Measurements from ENCODE around the gene MYG1. TPM values are rescaled to one million over a fixed set of nuclear protein-coding genes. Genes with fewer than 3 reads are reported as not detected.

The MYG1 gene
- total and polyA plus RNA-seq, 5 experiments from 2014 or later: 48.3 to 81.2 (median 64.4) TPM

GRCh38 chr12:53267306-53267998 is 32.0 kb upstream of the MYG1 start:
- DNase-seq (peak in 1 of 10 donors; percentile 14), ATAC-seq (peak; percentile 32 to 51)
- peak overlapping the region; percentile 88 to 96 (median 94) for H3K27ac Mint-ChIP-seq
- peaks cover 12 to 22% (median 20%) of the 10 kb centered on the region in 4 donors for H3K4me1 Mint-ChIP-seq
- H3K36me3 Mint-ChIP-seq: no peaks in the 10 kb centered on the region
- peak overlapping the region; percentile 92 to 100 (median 96) for H3K4me3 Mint-ChIP-seq
- peaks cover 0 to 4% (median 0%) of the 10 kb centered on the region in 5 donors for H3K27me3 Mint-ChIP-seq
- H3K9me3 Mint-ChIP-seq: no peaks in the 10 kb centered on the region
- POLR2A ChIA-PET: interaction anchor here (0.6 to 6.0 kb wide), 17 partner anchors 8 to 220 kb away, joined by 3 to 53 read pairs (median 6); partner anchors contain the start of genes AAAS, CSAD, ITGB7 and MYG1

DNA sequence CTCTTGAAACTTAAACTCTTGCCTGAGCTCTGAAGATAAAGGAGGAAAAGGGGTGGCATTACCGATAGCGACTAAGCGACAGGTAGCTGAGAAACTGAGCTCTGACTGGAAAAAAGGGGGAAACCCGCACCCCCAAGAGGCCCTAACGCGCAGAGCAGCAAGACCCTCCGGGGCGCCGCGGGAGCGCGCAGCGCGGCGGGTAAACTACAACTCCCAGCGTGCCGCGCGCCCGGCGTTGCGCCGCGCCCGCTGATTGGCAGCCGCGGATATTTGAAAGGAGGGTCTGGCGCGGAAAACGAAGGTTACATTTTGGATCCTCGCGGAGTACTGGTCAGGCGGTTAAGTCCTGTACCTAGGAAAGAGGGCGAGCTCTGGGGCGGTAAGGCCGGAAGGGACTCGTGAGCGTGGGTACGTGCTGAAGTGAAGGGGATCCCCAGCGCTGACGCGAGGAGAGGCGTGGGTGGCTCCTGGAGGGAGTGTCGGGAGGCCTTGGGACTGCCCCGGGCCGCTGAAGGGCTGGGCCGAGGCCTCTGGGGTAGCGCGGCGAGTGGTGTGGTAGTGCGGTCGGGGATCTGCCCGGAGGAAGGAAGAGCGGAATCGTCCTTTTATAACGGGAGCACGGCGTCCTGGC is 31.4 kb upstream of the MYG1 start, which contains the start of gene ESPL1:
TSS of gene ESPL1 (plus strand) at position 301 of the 631 bp plus-strand sequence. CDS start 468 bp downstream, outside the sequence.
- H3K4me1 Mint-ChIP-seq: peaks cover 12 to 22% (median 20%) of the 10 kb centered on the region in 4 donors

GRCh38 chr12:53268630-53269562 is 30.6 kb upstream of the MYG1 start:
- peak overlapping the region; percentile 88 to 96 (median 94) for H3K27ac Mint-ChIP-seq

More for the DNA sequence above, 31.4 kb upstream of the MYG1 start, which contains the start of gene ESPL1:
- Mint-ChIP-seq H3K27me3 (peaks cover 0 to 4% (median 0%) of the 10 kb centered on the region in 5 donors), H3K9me3 (no peaks in the 10 kb centered on the region), H3K36me3 (no peaks in the 10 kb centered on the region), H3K27ac (peak within 1 kb of the TSS; percentile 88 to 96 (median 94)), H3K4me3 (peak within 1 kb of the TSS; percentile 92 to 100 (median 96))
- POLR2A ChIA-PET: interaction anchor here (0.8 to 6.0 kb wide), 16 partner anchors 9 to 112 kb away, joined by 3 to 53 read pairs (median 6); partner anchors contain the start of genes AAAS, CSAD, ITGB7 and MYG1
- peak; percentile 90 to 95 for ATAC-seq
- peak; percentile 77 to 91 (median 85) for DNase-seq

DNA sequence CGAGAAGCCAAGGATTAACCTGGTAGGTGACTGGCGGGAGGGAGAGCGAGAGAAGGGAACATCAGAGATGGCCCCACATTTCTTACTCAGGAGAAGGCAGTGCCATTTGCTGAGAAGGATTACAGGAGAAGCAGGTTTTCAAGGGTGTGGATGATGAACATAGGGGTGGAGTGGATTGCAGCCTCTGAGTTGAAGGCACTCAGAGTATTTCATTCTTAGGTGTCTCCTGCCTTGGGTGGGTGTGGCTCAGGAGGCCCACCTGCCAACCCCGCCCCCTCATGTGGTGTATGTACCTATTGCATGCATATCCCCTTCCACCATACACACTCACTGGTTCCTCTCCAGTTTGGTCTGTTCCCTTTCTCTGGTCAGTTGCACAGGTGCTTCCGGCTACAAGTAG is 25.1 kb upstream of the MYG1 start:
- Mint-ChIP-seq H3K4me3 (no peak overlapping the region), H3K36me3 (no peaks in the 10 kb centered on the region), H3K27me3 (peaks cover 0 to 4% (median 0%) of the 10 kb centered on the region in 5 donors), H3K9me3 (no peaks in the 10 kb centered on the region), H3K27ac (peak overlapping the region in 1 of 10 donors; percentile 4), H3K4me1 (no peaks in the 10 kb centered on the region)
- POLR2A ChIA-PET: no interaction called here
- ATAC-seq (no peak), DNase-seq (no peak)

More at GRCh38 chr12:53268630-53269562, 30.6 kb upstream of the MYG1 start:
- peaks cover 0 to 4% (median 0%) of the 10 kb centered on the region in 5 donors for H3K27me3 Mint-ChIP-seq
- H3K36me3 Mint-ChIP-seq: no peaks in the 10 kb centered on the region
- H3K9me3 Mint-ChIP-seq: no peaks in the 10 kb centered on the region
- DNase-seq: no peak
- POLR2A ChIA-PET: interaction anchor here (0.8 to 6.0 kb wide), 14 partner anchors 10 to 111 kb away, joined by 3 to 53 read pairs (median 7); partner anchors contain the start of genes CSAD, ITGB7, PFDN5 and SP1
- ATAC-seq: no peak
- peak overlapping the region; percentile 92 to 100 (median 96) for H3K4me3 Mint-ChIP-seq
- H3K4me1 Mint-ChIP-seq: peaks cover 12 to 22% (median 20%) of the 10 kb centered on the region in 4 donors

DNA sequence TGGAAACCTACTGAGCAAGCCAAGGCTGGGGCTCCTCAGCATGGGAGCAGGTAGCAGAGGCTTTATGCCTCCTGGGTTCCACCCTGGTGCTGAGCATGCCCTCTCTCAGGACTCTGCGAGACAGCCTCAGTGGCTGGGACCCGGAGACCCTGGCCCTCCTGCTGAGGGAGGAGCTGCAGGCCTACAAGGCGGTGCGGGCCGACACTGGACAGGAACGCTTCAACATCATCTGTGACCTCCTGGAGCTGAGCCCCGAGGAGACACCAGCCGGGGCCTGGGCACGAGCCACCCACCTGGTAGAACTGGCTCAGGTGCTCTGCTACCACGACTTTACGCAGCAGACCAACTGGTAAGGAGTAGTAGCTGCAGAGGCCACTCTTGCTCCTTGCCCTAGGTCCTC is 23.0 kb upstream of the MYG1 start:
- ATAC-seq (no peak), DNase-seq (no peak)
- Mint-ChIP-seq H3K27me3 (peaks cover 0 to 4% (median 0%) of the 10 kb centered on the region in 5 donors), H3K27ac (no peak overlapping the region), H3K4me3 (no peak overlapping the region), H3K4me1 (no peaks in the 10 kb centered on the region), H3K36me3 (no peaks in the 10 kb centered on the region), H3K9me3 (no peaks in the 10 kb centered on the region)
- POLR2A ChIA-PET: no interaction called here

- Mint-ChIP-seq H3K36me3 (no peaks in the 10 kb centered on the region), H3K4me3 (no peak overlapping the region), H3K9me3 (no peaks in the 10 kb centered on the region), H3K27ac (no peak overlapping the region), H3K27me3 (no peaks in the 10 kb centered on the region), H3K4me1 (no peaks in the 10 kb centered on the region)
- DNase-seq: no peak
- ATAC-seq: no peak
- POLR2A ChIA-PET: interaction anchor here (2.2 kb wide), 1 partner anchor 10 kb away, joined by 14 read pairs; the partner anchor contains the start of gene ESPL1
These were observed 21.5 kb upstream of the MYG1 start for GRCh38 chr12:53277981-53278380.

DNA sequence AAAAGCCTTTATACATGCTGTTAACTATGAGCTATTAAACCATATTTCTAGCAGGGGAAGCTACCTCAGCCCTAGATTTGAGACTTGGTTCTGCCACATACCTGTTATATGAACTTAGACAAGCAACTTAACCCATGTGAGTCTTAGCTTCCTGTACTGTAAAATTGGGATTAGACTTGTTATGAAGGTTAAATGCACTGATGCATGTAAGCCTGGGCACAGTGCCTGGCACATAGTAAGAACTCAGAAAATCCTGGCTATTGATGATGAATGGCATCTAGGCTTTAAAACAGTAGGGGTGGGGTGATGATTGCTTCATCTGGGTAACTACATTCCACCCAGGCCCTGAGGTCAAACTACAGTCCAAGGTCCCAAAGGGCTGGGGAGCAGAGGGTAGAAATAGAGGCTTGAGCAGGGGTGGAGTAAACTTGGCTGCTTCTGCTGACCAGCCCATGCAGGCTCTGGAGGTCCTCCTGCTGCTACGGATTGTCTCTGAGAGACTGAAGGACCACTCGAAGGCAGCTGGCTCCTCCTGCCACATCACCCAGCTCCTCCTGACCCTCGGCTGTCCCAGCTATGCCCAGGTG is 20.1 kb upstream of the MYG1 start:
- H3K4me1 Mint-ChIP-seq: no peaks in the 10 kb centered on the region
- no peaks in the 10 kb centered on the region for H3K9me3 Mint-ChIP-seq
- H3K36me3 Mint-ChIP-seq: no peaks in the 10 kb centered on the region
- H3K27me3 Mint-ChIP-seq: no peaks in the 10 kb centered on the region
- ATAC-seq: no peak
- no peak overlapping the region for H3K27ac Mint-ChIP-seq
- no peak overlapping the region for H3K4me3 Mint-ChIP-seq
- POLR2A ChIA-PET: interaction anchor here (2.2 kb wide), 1 partner anchor 11 kb away, joined by 14 read pairs; the partner anchor contains the start of gene ESPL1
- DNase-seq: no peak

DNA sequence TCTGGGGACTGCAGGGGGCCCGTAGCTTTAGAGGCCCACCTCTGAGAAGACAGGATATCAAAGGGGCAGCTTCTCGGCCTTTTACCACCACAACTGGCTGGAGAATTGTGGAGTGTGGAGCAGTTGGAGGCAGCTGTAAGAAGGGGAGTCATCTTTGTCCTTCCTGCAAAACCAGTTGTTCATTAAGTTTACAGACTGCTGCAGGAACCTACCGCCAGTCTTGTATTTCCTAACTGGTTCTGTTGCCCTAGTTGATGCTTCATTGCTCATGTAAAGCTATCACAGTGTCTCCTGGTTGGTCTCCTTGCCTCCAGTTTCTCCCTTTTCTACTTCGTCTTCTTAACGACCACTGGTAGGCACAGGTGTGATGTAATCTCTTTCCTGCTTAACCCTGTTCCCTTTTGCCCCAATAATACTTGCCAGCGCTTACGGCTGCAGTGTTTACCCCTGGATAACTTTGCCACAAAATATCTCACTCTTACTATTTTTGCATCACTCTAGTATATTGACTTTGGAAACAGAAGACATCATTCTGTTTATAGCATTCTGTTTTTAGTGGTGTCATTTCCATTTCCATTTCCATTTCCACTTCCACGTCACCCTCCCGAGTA is 19.5 kb upstream of the MYG1 start:
- Mint-ChIP-seq H3K4me1 (no peaks in the 10 kb centered on the region), H3K27ac (peak overlapping the region in 3 of 10 donors; percentile 19 to 67 (median 60)), H3K4me3 (no peak overlapping the region), H3K9me3 (no peaks in the 10 kb centered on the region), H3K36me3 (no peaks in the 10 kb centered on the region), H3K27me3 (no peaks in the 10 kb centered on the region)
- ATAC-seq: no peak
- no peak for DNase-seq
- POLR2A ChIA-PET: no interaction called here

GRCh38 chr12:53286448-53286847 is 13.0 kb upstream of the MYG1 start:
- no peak for ATAC-seq
- no peaks in the 10 kb centered on the region for H3K36me3 Mint-ChIP-seq
- no peaks in the 10 kb centered on the region for H3K27me3 Mint-ChIP-seq
- no peak overlapping the region for H3K27ac Mint-ChIP-seq
- peak in 1 of 10 donors; percentile 13 for DNase-seq
- H3K4me1 Mint-ChIP-seq: peaks cover 4 to 8% (median 5%) of the 10 kb centered on the region in 4 donors
- no peaks in the 10 kb centered on the region for H3K9me3 Mint-ChIP-seq
- POLR2A ChIA-PET: interaction anchor here (0.6 to 1.2 kb wide), 3 partner anchors 73 to 127 kb away, joined by 3 read pairs; no protein-coding TSS in a partner anchor
- no peak overlapping the region for H3K4me3 Mint-ChIP-seq

- POLR2A ChIA-PET: interaction anchor here (0.6 to 1.2 kb wide), 5 partner anchors 74 to 181 kb away, joined by 3 to 8 read pairs (median 4); partner anchors contain the start of genes CSAD and ZNF740
- H3K4me3 Mint-ChIP-seq: no peak overlapping the region
- peaks cover 4 to 8% (median 5%) of the 10 kb centered on the region in 4 donors for H3K4me1 Mint-ChIP-seq
- H3K27ac Mint-ChIP-seq: peak overlapping the region in 5 of 10 donors; percentile 0 to 61 (median 20)
- no peaks in the 10 kb centered on the region for H3K27me3 Mint-ChIP-seq
- H3K9me3 Mint-ChIP-seq: no peaks in the 10 kb centered on the region
- ATAC-seq (peak; percentile 99 to 100), DNase-seq (peak; percentile 57 to 87 (median 68))
- no peaks in the 10 kb centered on the region for H3K36me3 Mint-ChIP-seq
These were observed 11.7 kb upstream of the MYG1 start for GRCh38 chr12:53287741-53288216.

- POLR2A ChIA-PET: interaction anchor here (0.6 to 1.2 kb wide), 4 partner anchors 75 to 181 kb away, joined by 3 to 8 read pairs (median 4); no protein-coding TSS in a partner anchor
- no peak overlapping the region for H3K4me3 Mint-ChIP-seq
- H3K4me1 Mint-ChIP-seq: peaks cover 4 to 8% (median 5%) of the 10 kb centered on the region in 4 donors
- DNase-seq: peak in 1 of 10 donors; percentile 16
- peak overlapping the region in 1 of 10 donors; percentile 32 for H3K27ac Mint-ChIP-seq
- no peaks in the 10 kb centered on the region for H3K36me3 Mint-ChIP-seq
- H3K27me3 Mint-ChIP-seq: no peaks in the 10 kb centered on the region
- no peaks in the 10 kb centered on the region for H3K9me3 Mint-ChIP-seq
- no peak for ATAC-seq
These were observed 11.2 kb upstream of the MYG1 start for GRCh38 chr12:53288322-53288721.
